Transverse colon (tissue), 4 donors: ENCODE data around the gene QKI.

ENCODE experiments used
- EP300 ChIP-seq: sonication (generic); formaldehyde crosslinking; IDR thresholded peaks from one replicate; pipeline ENCODE4 v1.6.1; 2017; ENCODE audit warnings: antibody characterized with exemption, low read depth
- POLR2A ChIP-seq: fragments of 450-650 bp; IDR thresholded peaks from one replicate; pipeline ENCODE4 v1.6.1; 2016; ENCODE audit warnings: antibody characterized with exemption, mild to moderate bottlenecking, moderate library complexity
- POLR2AphosphoS5 ChIP-seq, 3 donors: sonication (generic); formaldehyde crosslinking; IDR thresholded peaks; one replicate each; pipeline ENCODE4 v1.6.1; 2016; ENCODE audit warnings: antibody characterized with exemption in 3 of 3
- TF ChIP-seq, protein P1 (sequence below), 5 experiments: fragments of 200-600 bp in 3 of 5; fragments of 450-650 bp in 2 of 5; sonication (generic) in 3 of 5; IDR thresholded peaks; 1 replicate in 2 of 5; 2 replicates in 3 of 5; pipeline ENCODE4 v1.5.1; 2016 to 2017; ENCODE audit warnings: antibody characterized with exemption in 5 of 5, inconsistent platforms in 3 of 5, mild to moderate bottlenecking in 2 of 5, moderate library complexity in 1 of 5

GRCh38 chr6:163532526-163533078, 118.1 kb downstream of the QKI start:
- TF ChIP-seq, protein P1, sequence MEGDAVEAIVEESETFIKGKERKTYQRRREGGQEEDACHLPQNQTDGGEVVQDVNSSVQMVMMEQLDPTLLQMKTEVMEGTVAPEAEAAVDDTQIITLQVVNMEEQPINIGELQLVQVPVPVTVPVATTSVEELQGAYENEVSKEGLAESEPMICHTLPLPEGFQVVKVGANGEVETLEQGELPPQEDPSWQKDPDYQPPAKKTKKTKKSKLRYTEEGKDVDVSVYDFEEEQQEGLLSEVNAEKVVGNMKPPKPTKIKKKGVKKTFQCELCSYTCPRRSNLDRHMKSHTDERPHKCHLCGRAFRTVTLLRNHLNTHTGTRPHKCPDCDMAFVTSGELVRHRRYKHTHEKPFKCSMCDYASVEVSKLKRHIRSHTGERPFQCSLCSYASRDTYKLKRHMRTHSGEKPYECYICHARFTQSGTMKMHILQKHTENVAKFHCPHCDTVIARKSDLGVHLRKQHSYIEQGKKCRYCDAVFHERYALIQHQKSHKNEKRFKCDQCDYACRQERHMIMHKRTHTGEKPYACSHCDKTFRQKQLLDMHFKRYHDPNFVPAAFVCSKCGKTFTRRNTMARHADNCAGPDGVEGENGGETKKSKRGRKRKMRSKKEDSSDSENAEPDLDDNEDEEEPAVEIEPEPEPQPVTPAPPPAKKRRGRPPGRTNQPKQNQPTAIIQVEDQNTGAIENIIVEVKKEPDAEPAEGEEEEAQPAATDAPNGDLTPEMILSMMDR (IDR thresholded peaks at IDR 0.05): no peak
- TF ChIP-seq POLR2A: no peak
- TF ChIP-seq EP300: no peak
- no peak for TF ChIP-seq POLR2AphosphoS5 (IDR thresholded peaks at IDR 0.05)
